HG03460 (cell line): ENCODE data around the gene MBP.

ENCODE experiments used
- ATAC-seq: cut with Tn5 transposase; IDR thresholded peaks from one replicate; pipeline ENCODE4 v1.9.1; 2021; ENCODE audit not compliant: unreplicated experiment

The MBP gene

GRCh38 chr18:77134611-77135010 is 2.0 kb upstream of the MBP start:
- ATAC-seq, result no peak

GRCh38 chr18:77133835-77134496 is 1.4 kb upstream of the MBP start:
- no peak for ATAC-seq

- no peak for ATAC-seq
These were observed 660 bp upstream of the MBP start for GRCh38 chr18:77133051-77133834.

GRCh38 chr18:77131652-77132368 is 773 bp downstream of the MBP start:
- peak; percentile 48 for ATAC-seq

- ATAC-seq, result no peak
These were observed 1.4 kb downstream of the MBP start for GRCh38 chr18:77131100-77131651.

- no peak for ATAC-seq
These were observed 2.1 kb downstream of the MBP start for GRCh38 chr18:77130229-77131099.

- ATAC-seq, result no peak
These were observed 3.4 kb downstream of the MBP start for GRCh38 chr18:77129150-77129551.

GRCh38 chr18:77127769-77128671 is 4.6 kb downstream of the MBP start:
- ATAC-seq, result peak; percentile 29

GRCh38 chr18:77124452-77124922 is 8.1 kb downstream of the MBP start:
- peak; percentile 58 for ATAC-seq

- ATAC-seq, result no peak
These were observed 9.0 kb downstream of the MBP start for GRCh38 chr18:77123320-77124231.

- no peak for ATAC-seq
These were observed 11.1 kb downstream of the MBP start for GRCh38 chr18:77121523-77121922.

- ATAC-seq, result no peak
These were observed 12.6 kb downstream of the MBP start for GRCh38 chr18:77119851-77120491.

- ATAC-seq, result no peak
These were observed 13.3 kb downstream of the MBP start for GRCh38 chr18:77119101-77119850.

- no peak for ATAC-seq
These were observed 14.1 kb downstream of the MBP start for GRCh38 chr18:77118256-77119090.

- ATAC-seq, result no peak
These were observed 16.1 kb downstream of the MBP start for GRCh38 chr18:77116201-77117080.
